HG03060 (cell line): Measurements from ENCODE around the gene DUSP2.

ENCODE experiments used
- ATAC-seq: cut with Tn5 transposase; IDR thresholded peaks from one replicate; pipeline ENCODE4 v1.9.1; 2021; ENCODE audit warnings: low read depth, moderate number of reproducible peaks; ENCODE audit not compliant: unreplicated experiment

Gene DUSP2

DNA sequence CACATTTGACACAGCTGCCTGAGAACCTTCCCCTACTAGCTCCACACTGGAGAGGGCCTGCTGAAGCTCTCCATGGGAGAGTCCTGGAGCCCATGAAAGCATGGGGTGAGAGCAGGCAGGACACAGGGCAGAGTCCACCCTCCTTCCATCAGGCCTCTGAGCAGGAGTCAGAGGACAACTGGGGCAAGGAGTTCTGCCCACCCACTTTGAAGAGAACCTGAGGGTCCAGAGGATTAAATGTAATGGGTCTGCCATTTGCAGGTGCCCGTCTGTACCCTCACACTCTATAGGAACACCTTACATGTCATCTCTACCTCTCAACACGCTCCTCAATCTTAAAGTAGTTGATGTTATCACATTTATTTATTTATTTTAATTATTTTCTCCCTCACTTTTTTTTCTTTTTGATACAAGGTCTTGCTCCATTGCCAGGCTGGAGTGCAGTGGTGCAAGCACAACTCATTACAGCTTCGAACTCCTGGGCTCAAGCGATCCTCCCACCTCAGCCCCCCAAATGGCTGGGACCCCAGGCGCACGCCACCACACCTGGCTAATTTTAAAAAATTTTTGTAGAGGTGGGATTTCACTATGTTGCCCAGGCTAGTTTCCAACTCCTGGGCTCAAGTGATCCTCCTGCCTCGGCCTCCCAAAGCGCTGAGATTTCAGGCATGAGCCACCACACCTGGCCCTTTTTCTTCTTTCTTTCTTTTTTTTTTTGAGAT lies 39.1 kb downstream of the DUSP2 start:
- no peak for ATAC-seq

DNA sequence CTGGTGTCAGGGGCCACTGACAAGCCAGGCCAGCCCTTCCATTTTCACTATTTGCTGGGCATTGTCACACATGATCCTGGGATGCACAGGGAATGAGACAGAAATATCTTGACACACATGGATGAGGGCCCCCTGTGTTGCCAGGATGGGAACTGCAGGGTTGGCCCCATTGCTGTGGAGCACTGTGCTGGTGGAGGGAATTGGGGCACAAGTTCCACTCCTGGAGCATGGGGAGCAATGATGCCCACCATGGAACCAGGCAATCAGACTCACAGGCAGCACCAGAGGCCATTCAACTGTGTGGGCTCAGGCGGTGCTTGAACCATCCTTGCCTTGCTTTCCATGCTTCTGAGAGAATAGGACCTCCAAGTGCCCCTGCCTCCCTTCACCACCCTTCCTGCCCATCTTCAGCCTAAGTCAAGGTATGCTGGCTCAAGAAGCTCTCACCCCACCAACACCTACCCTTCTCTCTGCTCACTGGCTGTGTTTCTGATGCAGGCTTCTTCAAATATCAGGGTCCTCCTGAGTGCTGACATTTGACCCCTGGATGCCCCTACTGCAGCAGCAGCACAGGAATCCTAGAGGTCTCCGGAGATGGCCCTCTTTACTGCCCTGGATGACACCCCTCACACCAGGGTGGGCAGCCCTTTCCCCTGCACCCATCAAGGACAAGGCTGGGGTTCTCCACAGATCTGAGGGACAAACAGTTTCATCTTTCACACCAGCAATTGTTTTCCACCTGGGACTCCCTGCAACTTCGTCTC lies 39.9 kb downstream of the DUSP2 start:
- ATAC-seq, result no peak

DNA sequence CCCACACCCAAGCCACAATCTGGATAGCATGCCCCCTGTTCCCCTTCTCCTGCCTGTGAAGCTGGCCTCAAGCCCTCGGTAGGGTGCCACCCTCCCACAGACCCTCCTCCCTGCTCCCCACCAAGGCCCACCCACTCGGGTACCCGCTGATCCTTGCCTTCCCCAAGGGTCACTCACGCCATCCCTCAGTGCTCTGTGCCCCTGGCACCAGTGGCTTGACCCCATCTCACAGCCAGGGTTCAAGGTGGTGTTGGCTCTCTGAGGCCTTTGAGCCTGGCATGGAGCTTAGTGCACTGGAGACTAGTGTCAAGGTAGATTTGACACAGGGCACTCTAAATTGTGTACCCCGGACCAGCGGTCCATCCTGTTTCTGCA lies 40.8 kb downstream of the DUSP2 start:
- ATAC-seq, result no peak

DNA sequence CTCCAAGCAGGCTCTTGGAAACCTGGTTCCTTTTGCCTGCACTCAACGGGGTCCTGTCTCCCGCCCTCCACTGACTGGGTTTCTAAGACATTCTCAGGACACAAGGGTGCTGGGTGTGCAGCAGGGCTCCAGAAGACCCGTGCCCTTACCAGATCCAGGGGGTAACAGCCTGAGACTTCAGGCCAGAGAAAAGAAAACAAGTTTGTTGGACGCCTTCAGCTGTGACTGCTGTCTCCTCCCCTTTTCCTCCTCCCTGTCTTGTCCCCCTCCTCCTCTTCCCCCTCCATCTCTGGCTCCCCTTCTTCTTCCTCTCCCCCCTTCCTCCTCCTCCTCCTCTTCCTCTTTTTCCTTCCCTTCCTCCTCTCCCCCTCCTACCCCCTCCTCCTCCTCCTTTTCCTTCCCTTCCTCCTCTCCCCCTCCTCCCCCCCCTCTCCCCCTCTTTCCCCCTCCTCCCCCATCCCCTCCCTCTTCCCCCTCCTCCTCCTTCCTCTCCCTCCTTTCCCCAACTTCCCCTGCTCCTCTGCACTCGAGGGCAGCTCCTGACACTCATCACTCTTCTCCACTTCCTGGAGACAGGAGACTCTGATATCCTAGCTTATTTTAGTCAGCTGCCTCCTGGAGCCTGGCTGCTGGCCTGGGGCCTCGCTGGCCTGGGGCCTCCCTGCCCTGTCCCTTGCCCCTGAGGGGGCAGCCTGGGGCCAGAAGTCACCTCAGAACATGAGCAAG lies 41.3 kb downstream of the DUSP2 start:
- ATAC-seq, result no peak

DNA sequence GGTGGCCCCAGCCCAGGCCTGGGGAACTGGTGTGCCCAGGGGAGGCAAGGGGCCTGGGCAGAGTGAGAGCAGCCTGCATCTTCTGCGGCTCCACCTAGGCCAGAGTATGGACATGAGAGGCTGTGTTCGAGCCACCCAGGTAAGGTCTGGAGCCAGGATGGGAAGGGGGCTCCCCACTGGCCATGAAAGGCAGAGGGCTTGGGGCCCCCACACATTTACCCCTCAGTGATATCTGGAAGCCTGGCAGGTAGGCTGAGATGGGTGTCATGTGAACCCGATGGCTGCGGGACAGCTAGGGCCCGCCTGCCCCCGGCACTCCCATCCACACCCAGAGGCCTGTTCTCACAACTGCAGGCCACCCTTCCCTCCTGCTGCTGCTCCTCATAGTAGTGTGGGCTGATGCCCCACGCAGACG lies 42.0 kb downstream of the DUSP2 start:
- no peak for ATAC-seq

DNA sequence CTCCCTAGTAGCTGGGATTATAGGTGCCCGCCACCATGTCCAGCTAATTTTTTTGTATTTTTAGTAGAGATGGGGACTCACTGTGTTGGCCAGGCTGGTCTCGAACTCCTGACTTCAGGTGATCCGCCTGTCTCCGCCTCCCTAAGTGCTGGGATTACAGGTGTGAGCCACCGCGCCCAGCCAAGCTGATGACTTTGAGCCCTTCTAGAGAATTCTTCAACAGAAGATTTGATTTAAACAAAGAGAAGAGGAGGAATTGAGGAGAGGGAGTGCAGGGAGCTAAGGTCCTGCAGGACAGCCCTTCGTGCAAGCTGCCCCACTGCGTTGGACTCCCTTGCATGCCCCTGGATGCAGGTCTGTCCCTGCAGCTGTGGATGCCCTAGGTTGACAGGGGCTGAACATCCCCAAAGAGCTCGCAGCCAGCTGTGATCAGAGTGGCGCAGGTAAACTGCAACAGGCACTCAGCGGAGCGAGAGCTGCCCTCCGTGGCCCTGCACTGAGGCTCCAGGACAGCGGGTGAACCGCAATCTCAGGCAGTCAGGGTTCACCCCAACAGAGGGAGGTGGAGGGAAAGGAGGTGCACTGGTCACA lies 42.5 kb downstream of the DUSP2 start:
- no peak for ATAC-seq

DNA sequence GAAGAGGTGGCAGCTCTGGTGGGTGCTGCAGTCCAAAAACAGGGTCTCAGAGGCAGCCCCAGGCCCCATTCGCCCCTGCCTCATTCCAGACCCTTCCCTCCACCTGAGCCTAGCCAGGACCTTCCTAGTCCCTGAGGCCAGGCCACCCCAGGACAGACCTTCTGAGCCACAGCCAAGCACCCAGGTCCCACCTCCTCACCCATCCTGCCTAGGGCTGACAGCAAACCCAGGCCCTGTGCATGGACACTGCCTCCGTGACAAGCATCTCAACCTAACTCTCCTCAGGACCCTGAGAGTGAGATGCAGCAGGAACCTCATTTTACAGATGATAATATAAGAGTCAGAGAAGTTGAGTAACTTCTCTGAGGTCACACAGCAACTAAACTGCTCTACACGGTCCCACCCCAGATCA lies 44.3 kb downstream of the DUSP2 start:
- ATAC-seq, result no peak

DNA sequence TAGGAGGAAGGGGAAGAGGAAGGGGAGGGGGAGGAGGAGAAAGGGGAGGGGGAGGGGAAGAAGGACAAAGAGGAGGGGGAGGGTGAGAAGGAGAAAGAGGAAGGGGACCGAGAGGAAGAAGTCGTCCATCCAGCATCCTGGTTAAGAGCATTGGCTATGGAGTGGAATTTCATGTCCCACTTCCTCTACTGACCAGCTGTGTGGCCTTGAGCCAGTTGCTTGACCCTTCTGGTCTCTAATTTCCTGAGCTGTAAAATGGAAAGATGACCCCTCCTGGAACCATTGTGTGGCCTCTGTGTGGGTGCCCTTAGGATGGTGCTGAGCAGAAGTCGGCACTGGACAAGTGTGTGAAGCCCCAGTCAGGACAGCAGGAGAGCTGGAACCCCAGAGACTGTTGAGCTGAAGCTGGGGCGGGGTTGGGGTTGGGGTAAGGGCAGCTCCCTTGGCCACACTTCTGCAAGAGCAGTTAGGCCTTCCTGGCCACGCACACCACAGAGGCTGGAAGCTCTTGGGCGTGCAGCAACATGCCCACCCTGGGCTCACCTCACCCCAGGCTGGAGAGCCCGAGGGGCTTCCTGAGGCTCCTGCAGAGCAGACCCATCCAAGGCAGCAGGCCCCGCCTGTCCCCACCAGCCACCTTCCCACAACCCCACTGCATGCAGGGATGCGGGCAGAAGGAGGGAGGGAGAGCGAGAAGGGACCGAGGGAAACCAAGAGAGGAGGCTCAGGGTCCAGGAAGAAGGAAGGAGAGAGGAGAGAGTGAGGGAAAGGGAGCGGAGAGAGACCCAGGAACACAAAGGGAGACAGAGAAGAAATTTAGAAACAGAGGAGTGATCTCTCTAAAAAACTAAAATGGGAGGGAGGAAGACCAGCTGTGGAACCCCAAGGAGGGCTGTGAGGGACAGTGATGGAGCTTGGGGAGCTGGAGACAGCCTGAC lies 45.1 kb downstream of the DUSP2 start:
- ATAC-seq, result no peak

DNA sequence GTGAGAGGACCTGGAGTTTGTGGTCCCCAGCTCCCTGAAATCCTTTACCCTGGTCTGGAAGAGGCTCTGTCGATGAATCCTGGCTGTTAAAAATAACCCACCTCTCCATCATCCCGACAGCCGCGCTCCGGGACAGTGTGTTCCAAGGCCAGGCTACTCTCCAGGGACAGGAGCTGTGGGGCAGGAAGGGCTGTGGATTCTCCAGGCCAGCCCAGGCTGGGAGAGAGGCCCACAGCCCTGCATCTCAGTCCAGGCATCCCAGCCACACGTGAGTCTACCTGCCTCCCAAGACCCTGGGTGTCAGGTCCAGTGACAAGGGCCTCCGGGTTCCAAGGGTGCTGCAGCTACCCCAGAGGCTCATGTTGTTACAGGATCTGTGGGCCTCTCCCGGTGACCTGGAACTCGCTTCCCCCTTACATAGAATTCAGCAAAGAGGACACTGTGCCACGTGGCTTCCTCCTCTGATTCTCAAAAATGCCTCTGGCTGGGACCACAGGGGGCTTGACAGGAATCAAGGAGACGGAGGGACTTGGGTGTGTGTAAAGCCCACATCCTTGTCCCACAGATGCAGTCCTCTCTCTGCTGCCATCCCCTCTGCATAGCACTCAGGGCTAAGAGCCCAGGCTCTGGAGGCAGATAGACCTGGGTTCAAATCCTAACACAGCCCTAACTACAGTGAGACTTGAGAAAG lies 46.2 kb downstream of the DUSP2 start:
- no peak for ATAC-seq

DNA sequence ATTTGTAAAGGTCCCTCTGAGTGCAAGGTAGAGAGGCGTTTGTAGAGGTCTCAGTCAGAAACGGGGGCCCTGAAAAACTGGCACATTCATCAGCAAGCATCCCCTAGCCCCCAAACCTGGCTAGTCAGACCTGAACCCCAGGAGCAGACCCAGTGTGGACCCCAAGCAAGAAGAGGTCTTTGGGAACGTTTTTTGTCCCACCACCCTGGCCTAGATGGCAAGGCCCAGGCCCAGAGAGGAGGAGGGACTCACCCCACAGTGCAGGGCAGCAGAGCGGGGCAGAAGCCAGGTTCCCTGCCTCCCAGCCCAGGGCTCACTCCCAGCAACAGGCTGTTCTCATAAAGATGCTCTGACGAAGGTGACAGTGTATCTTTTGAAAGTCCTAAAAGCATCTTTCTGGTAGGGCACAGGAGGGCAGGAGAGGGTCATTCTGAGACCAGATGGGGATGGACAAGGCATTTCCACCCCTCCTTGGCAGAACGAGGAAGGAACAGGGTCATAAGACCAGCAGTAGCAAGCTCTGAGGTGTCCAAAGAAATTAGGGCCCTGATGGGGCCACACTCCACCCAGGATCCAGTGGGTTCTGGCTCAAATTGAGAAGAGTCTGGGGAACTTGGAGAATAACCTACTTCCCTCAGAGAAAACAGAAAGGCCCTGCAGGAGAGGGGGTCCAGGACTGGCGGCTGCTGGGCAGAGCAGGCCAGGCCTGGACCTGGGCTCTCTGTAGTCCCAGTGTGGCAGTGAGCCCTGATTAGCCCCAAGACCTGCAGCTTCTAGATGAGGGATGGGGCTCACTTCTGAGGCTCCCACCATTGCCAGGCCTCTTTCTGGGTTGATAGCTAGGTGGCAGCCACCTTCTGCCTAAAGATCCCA lies 47.1 kb downstream of the DUSP2 start:
- ATAC-seq, result no peak

DNA sequence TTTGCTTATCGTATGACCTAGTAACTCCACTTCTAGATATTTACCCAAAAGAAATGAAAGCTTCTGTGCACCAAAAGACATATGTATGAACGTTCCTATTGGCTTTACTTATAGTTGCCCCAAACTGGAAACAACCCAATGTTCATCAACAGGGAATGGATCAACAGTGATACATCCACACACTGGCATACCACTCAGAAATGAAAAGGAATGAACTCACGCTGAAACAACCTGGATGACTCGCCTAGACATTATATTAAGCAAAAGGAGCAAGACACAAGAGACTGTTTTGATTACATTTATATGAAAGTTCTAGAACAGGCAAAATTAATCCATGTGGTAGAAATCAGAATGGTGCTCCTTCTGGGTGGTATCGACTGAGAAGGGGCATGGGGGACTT lies 47.8 kb downstream of the DUSP2 start:
- no peak for ATAC-seq

DNA sequence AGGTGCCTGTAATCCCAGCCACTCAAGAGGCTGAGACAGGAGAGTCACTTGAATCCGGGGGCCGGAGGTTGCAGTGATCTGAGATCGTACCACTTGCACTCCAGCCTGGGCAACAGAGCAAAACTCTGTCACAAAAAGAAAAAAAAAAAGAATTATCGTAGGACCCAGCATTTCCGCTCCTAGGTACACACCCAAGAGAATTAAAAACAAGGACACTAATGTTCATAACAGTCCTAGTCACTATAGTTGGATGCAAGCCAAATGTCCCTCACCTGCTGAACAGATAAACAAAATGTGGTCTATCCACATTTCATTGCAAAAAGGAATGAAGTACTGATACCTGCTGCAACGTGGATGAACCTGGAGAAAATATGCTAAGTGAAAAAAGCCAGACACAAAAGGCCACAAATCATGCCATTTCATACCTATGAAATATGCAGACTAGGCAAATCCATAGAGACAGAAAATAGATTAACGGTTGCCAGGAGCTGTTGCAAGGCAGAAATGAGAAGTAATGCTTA lies 50.1 kb downstream of the DUSP2 start:
- no peak for ATAC-seq

DNA sequence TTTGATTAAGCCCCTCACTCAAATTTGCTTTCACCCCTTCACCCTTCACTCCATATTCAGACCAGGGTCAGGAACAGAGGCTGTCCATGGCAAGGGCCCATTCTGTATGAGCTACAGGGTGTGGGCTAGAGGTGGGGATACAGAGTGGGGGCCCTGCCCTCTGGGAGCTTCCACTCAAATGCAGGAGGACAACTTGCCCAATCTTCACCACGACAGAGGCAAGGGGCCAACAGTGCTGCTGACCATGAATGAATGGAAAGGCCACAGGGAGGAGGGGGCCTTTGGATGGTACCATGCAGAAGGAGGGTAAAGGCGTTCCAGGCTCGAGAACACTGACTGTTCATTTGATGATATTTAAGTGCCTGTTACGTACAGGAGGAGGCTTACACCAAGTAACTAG lies 51.7 kb downstream of the DUSP2 start:
- ATAC-seq, result no peak
